ENCODE measurements around the gene PHF1. TPM values are rescaled to one million over a fixed set of nuclear protein-coding genes. Genes with fewer than 3 reads are reported as not detected.
"Not testable (repeated sequence)": the region's sequence is repeated elsewhere in the genome, so short reads cannot be mapped to it uniquely, and the experiment has no call there.

PHF1 gene
- total and polyA plus RNA-seq, 5 donors, result 55.5 to 76.4 (median 65.5) TPM

DNA sequence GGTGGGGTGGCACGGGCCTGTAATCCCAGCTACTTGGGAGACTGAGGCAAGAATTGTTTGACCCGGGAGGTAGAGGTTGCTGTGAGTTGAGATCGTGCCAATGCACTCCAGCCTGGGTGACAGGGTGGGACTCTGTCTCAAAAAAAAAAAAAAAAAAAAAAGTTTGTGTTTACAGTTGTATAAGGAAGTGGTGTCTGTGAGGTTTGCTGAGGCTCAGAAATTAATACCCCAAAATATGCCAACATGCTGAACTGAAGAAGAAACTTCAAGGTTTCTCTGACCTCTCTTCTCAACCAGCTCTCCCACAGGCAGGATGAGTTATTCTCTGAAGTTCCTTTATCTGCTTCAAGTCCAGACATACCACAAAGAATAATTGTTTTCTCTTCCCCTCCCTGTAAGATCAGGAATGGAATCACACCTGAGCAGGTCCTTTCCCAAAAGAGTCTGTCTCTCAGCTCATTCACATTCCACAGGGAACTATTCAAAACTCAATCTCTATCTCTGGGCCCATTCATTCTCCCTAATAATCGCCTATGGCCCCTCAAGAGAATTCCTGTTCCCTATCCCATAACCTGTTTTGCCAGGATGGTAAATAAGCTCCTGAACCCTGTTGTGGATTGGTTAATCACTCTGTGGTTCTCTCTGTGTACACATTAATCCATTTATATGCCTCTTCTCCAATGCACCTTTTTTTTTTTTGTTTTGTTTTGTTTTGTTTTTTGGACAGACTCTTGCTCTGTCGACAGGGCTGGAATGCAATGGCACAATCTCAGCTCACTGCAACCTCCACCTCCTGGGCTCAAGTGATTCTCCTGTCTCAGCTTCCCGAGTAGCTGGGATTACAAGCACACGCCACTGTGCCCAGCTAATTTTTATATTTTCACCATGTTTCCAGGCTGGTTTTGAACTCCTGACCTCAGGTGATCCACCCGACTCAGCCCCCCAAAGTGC is 36.6 kb upstream of the PHF1 start:
- Histone ChIP-seq H3K4me3 (ENCODE audit: low read length) (no peak overlapping the region), H3K9me3 (ENCODE audit: control insufficient read depth, low read length) (no peaks in the 10 kb centered on the region), H3K27ac (ENCODE audit: low read length) (no peak overlapping the region), H3K4me1 (ENCODE audit: control insufficient read depth, insufficient read depth, low read length) (no peaks in the 10 kb centered on the region), H3K27me3 (ENCODE audit: control insufficient read depth, insufficient read depth) (no peaks in the 10 kb centered on the region)
- intact Hi-C loops (cut with DNase I), result no loop called here
- no peak for DNase-seq
- 63% methylated on average over 8 of the region's 8 CpGs for WGBS
- ATAC-seq, result no peak

DNA sequence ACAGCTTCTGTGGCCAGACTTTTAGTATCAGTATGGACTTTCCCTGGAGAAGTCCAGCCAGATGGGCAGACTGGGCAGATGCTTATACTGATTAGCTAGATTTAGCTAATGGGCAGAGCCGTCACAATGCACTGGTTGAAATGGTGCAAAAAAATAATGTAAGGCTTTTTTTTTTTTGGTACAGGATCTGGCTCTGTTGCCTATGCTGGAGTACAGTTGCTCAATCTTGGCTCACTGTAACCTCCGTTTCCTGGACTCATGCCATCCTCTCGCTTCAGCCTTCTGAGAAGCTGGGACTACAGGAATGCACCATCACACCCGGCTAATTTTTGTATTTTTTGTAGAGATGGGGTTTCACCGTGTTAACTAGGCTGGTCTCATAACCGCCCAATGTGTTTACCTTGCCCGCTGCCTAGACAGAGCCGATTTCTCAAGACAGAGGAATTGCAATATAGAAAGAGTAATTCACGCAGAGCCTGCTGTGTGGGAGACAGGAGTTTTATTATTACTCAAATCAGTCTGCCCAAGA is 35.6 kb upstream of the PHF1 start:
- Histone ChIP-seq H3K4me1 (ENCODE audit: control insufficient read depth, insufficient read depth, low read length) (no peaks in the 10 kb centered on the region), H3K27me3 (ENCODE audit: control insufficient read depth, insufficient read depth) (no peaks in the 10 kb centered on the region), H3K27ac (ENCODE audit: low read length) (peak overlapping the region; percentile 58), H3K4me3 (ENCODE audit: low read length) (no peak overlapping the region), H3K9me3 (ENCODE audit: control insufficient read depth, low read length) (no peaks in the 10 kb centered on the region)
- DNase-seq, result peak; percentile 76 to 86 (median 78)
- ATAC-seq, result peak; percentile 93 to 94
- WGBS, result 19% methylated on average over 9 of the region's 9 CpGs
- intact Hi-C loops (cut with DNase I), result no loop called here

GRCh38 chr6:33377171-33377570 is 33.6 kb upstream of the PHF1 start:
- H3K27me3 ChIP-seq (ENCODE audit: control insufficient read depth, insufficient read depth), result no peaks in the 10 kb centered on the region

DNA sequence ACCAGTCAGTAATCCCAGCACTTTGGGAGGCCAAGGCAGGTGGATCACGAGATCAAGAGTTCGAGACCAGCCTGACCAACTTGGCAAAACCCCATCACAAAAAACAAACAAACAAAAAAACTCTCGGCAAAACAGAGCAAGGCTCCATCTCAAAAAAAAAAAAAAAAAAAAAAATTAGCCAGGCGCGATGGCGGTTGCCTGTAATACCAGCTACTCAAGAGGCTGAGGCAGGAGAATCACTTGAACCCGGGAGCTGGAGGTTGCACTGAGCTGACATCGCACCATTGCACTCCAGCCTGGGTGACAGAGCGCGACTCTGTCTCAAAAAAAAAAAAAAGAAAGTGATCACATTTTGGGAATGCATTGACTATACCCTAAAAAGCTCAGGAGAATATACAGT is 31.6 kb upstream of the PHF1 start:
- H3K4me3 ChIP-seq (ENCODE audit: low read length); intact Hi-C loops (cut with DNase I); H3K27ac ChIP-seq (ENCODE audit: low read length); H3K4me1 ChIP-seq (ENCODE audit: control insufficient read depth, insufficient read depth, low read length); DNase-seq; H3K9me3 ChIP-seq (ENCODE audit: control insufficient read depth, low read length); ATAC-seq; H3K27me3 ChIP-seq (ENCODE audit: control insufficient read depth, insufficient read depth): not testable (repeated sequence)
- 93% methylated on average over 10 of the region's 10 CpGs for WGBS

More at GRCh38 chr6:33377171-33377570, 33.6 kb upstream of the PHF1 start:
- DNase-seq (no peak), ATAC-seq (no peak)
- no peaks in the 10 kb centered on the region for H3K9me3 ChIP-seq (ENCODE audit: control insufficient read depth, low read length)
- intact Hi-C loops (cut with DNase I), result no loop called here
- 59% methylated on average over 4 of the region's 4 CpGs for WGBS
- H3K4me3 ChIP-seq (ENCODE audit: low read length), result no peak overlapping the region
- no peaks in the 10 kb centered on the region for H3K4me1 ChIP-seq (ENCODE audit: control insufficient read depth, insufficient read depth, low read length)
- no peak overlapping the region for H3K27ac ChIP-seq (ENCODE audit: low read length)

DNA sequence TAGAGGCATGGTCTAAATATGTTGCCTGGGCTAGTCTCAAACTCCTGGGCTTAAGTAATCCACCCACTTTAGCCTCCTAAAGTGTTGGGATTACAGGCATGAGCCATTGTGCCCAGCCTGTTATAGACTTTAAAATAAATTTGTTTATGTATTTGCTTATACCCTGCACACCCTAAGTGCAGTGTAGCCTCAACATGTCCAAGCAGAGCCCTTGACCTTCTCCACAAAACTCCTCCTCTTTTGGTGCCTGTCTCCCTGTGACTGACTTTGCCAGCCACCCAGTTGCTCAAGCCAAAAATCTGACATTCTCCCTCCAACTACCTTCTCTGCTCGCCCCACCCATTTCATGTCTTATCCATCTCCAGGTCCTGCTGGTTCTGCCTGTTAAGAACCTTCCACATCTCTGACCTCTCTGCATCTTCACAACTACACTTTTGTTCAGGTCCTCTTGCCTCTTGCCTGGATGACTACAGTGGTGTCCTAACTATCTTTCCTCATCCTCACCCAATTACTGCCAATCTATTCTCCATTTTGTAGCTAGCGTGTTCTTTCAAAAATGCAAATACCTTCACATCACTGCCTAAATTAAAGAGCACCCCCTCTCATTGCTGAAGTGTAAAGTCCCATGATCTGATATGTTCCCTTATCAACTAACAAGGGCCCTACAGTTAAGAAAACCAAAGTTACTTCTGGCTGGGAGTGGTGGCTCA is 30.4 kb upstream of the PHF1 start:
- H3K27ac ChIP-seq (ENCODE audit: low read length), result no peak overlapping the region
- intact Hi-C loops (cut with DNase I), result no loop called here
- WGBS, result 91% methylated on average over 2 of the region's 2 CpGs
- ATAC-seq (no peak), DNase-seq (no peak)
- H3K4me3 ChIP-seq (ENCODE audit: low read length), result no peak overlapping the region
- H3K4me1 ChIP-seq (ENCODE audit: control insufficient read depth, insufficient read depth, low read length), result no peaks in the 10 kb centered on the region
- no peaks in the 10 kb centered on the region for H3K9me3 ChIP-seq (ENCODE audit: control insufficient read depth, low read length)
- no peaks in the 10 kb centered on the region for H3K27me3 ChIP-seq (ENCODE audit: control insufficient read depth, insufficient read depth)

DNA sequence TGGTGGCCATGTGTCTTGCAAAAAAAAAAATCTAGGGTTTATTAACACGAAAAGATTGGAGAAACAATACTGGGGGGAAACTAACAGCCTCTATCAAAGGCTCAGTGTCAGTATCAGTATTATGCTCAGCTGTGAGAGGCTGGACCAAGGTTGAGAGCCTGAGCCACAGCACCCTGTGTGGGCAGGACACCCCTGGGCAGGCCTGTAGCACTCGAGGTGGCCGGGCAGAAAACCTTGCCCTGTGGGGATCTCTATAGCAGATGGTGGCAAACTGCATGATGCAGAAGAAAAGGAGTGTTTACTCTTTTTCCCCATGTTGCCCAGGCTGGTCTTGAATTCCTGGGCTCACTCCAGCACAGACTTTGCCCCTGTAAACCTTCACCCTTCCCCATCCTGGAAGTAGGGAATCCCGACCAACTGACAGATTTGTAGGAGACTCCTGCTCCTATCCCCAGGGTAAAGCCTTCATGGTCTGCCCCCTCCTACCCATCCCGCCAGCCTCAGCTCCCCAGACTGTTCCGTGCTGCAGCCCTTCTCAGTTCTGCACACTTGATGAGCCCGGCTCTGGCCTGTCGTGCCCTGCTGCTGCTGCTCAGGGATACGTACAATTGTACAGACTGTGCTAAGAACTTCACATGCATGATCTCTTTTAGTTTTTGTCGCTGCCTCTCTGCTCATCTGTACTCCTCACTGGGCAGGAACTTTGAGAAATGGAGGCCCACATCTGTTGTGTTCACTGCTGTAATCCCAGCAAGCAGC is 27.2 kb upstream of the PHF1 start:
- ATAC-seq (no peak), DNase-seq (no peak)
- intact Hi-C loops (cut with DNase I), result no loop called here
- no peaks in the 10 kb centered on the region for H3K9me3 ChIP-seq (ENCODE audit: control insufficient read depth, low read length)
- no peak overlapping the region for H3K4me3 ChIP-seq (ENCODE audit: low read length)
- WGBS, result 71% methylated on average over 10 of the region's 10 CpGs
- H3K27ac ChIP-seq (ENCODE audit: low read length), result no peak overlapping the region
- no peaks in the 10 kb centered on the region for H3K4me1 ChIP-seq (ENCODE audit: control insufficient read depth, insufficient read depth, low read length)
- H3K27me3 ChIP-seq (ENCODE audit: control insufficient read depth, insufficient read depth), result no peaks in the 10 kb centered on the region

GRCh38 chr6:33384581-33385020 is 26.2 kb upstream of the PHF1 start:
- ATAC-seq, result peak; percentile 46 to 57
- no peak overlapping the region for H3K4me3 ChIP-seq (ENCODE audit: low read length)
- 28% methylated on average over 4 of the region's 4 CpGs for WGBS
- intact Hi-C loops (cut with DNase I), result no loop called here
- no peaks in the 10 kb centered on the region for H3K4me1 ChIP-seq (ENCODE audit: control insufficient read depth, insufficient read depth, low read length)
- no peaks in the 10 kb centered on the region for H3K27me3 ChIP-seq (ENCODE audit: control insufficient read depth, insufficient read depth)
- DNase-seq, result no peak
- H3K27ac ChIP-seq (ENCODE audit: low read length), result no peak overlapping the region
- H3K9me3 ChIP-seq (ENCODE audit: control insufficient read depth, low read length), result no peaks in the 10 kb centered on the region

- H3K4me1 ChIP-seq (ENCODE audit: control insufficient read depth, insufficient read depth, low read length), result no peaks in the 10 kb centered on the region
- DNase-seq, result no peak
- no peak overlapping the region for H3K27ac ChIP-seq (ENCODE audit: low read length)
- WGBS, result 84% methylated on average over 2 of the region's 2 CpGs
- no peaks in the 10 kb centered on the region for H3K27me3 ChIP-seq (ENCODE audit: control insufficient read depth, insufficient read depth)
- H3K4me3 ChIP-seq (ENCODE audit: low read length), result no peak overlapping the region
- H3K9me3 ChIP-seq (ENCODE audit: control insufficient read depth, low read length), result no peaks in the 10 kb centered on the region
- intact Hi-C loops (cut with DNase I), result no loop called here
- no peak for ATAC-seq
Measured at GRCh38 chr6:33390173-33390572, 20.6 kb upstream of the PHF1 start.

DNA sequence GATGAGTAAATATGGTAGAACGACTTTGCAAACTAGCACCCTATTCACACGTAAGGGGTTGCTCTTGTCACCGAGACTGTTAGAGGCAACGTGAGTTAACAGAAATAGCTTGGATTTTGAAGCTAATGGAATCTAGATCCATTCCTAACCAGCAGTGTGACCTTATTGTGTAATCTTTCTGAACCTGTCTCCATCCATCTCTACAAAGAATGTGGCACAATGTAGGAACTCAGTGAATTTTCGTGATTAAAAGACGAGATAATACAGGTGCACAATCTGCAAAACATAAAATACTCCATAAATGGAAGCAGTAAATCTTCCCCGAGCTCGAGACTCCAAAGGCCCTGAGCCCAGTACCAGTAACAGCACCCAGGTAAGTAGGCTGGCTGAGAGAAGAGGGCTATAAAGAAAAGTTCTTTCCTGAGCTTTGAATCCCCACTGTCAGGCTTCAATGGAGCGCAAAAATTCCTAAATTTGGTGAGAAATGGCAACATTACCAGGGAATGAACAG is 20.0 kb upstream of the PHF1 start:
- DNase-seq, result no peak
- ATAC-seq, result no peak
- 80% methylated on average over 9 of the region's 9 CpGs for WGBS
- Histone ChIP-seq H3K27me3 (ENCODE audit: control insufficient read depth, insufficient read depth) (no peaks in the 10 kb centered on the region), H3K9me3 (ENCODE audit: control insufficient read depth, low read length) (no peaks in the 10 kb centered on the region), H3K27ac (ENCODE audit: low read length) (peak overlapping the region; percentile 89), H3K4me3 (ENCODE audit: low read length) (no peak overlapping the region), H3K4me1 (ENCODE audit: control insufficient read depth, insufficient read depth, low read length) (no peaks in the 10 kb centered on the region)
- intact Hi-C loops (cut with DNase I), result no loop called here

DNA sequence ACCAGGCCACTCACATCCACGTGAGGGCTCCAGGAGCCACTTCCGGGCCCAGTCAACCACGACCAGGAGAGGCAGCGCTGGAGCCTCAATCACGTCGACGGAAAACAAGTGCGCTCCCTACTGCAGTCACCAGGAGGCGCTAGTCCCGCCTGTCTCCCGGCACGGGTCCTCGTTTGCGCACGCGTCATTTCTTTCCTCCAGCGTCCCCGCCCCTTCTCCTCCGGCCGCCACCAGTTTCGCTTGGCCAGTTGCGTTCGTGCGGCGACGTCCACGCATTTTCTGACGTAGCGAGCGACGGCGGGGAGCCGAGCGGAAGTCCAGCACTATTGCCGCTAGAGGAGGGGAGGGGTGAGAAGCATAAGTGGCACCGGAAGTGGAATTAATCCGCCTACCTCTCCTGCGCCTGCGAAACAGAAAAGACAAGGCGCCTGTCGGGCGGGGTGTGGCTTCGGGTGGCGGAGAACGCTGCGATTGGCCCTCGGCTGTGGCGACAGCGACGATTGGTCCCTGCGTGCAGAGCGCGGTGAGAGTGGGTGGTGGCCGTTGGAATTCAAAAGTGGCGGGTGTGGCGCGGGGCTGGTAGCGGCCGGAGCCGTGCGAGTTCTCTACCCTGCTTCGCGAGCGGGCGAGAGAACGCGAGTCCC is 19.4 kb upstream of the PHF1 start, which contains the start of gene KIFC1:
Gene KIFC1 (plus strand): TSS at position 546 of the 644 bp plus-strand sequence. CDS start 163 bp downstream, outside the sequence.
- no peaks in the 10 kb centered on the region for H3K4me1 ChIP-seq (ENCODE audit: control insufficient read depth, insufficient read depth, low read length)
- intact Hi-C loops (cut with DNase I), result no loop called here
- no peaks in the 10 kb centered on the region for H3K27me3 ChIP-seq (ENCODE audit: control insufficient read depth, insufficient read depth)
- peak within 1 kb of the TSS; percentile 4 for H3K4me3 ChIP-seq (ENCODE audit: low read length)
- peak within 1 kb of the TSS; percentile 89 for H3K27ac ChIP-seq (ENCODE audit: low read length)
- WGBS, result under 1% methylated on average over 67 of the region's 67 CpGs
- ATAC-seq (peak; percentile 99), DNase-seq (peak; percentile 99 to 100 (median 100))
- no peaks in the 10 kb centered on the region for H3K9me3 ChIP-seq (ENCODE audit: control insufficient read depth, low read length)
